Rectal smooth muscle tissue (tissue), 1 donor: Measurements from ENCODE around the gene KIF9.
"Not testable (repeated sequence)": the region's sequence is repeated elsewhere in the genome, so short reads cannot be mapped to it uniquely, and the experiment has no call there.

Experiments
- H3K27ac ChIP-seq: one replicate; pipeline ENCODE4 v1.7.0; 2013; ENCODE audit warnings: low read depth, low read length, inconsistent platforms
- H3K27me3 ChIP-seq: one replicate; pipeline ENCODE4 v1.7.0; 2013; ENCODE audit warnings: low read length; ENCODE audit not compliant: control insufficient read depth, insufficient read depth
- H3K36me3 ChIP-seq: one replicate; pipeline ENCODE4 v1.7.0; 2013; ENCODE audit warnings: low read length; ENCODE audit not compliant: control insufficient read depth, insufficient read depth
- H3K4me1 ChIP-seq: one replicate; pipeline ENCODE4 v1.7.0; 2013; ENCODE audit warnings: low read length; ENCODE audit not compliant: control insufficient read depth, insufficient read depth
- H3K4me3 ChIP-seq: one replicate; pipeline ENCODE4 v1.7.0; 2013; ENCODE audit warnings: low read length
- H3K9ac ChIP-seq: one replicate; pipeline ENCODE4 v1.7.0; 2013; ENCODE audit warnings: low read length

Gene KIF9

GRCh38 chr3:47261301-47261700, 21.3 kb downstream of the KIF9 start:
- Histone ChIP-seq H3K27me3 (peaks cover 2% of the 10 kb centered on the region), H3K4me1 (no peaks in the 10 kb centered on the region), H3K27ac (no peak overlapping the region), H3K4me3 (no peak overlapping the region), H3K36me3 (no peaks in the 10 kb centered on the region), H3K9ac (no peak overlapping the region)

GRCh38 chr3:47260605-47261004, 22.0 kb downstream of the KIF9 start:
- H3K27me3 ChIP-seq = peaks cover 2% of the 10 kb centered on the region
- no peaks in the 10 kb centered on the region for H3K4me1 ChIP-seq
- no peak overlapping the region for H3K4me3 ChIP-seq
- no peak overlapping the region for H3K9ac ChIP-seq
- no peak overlapping the region for H3K27ac ChIP-seq
- H3K36me3 ChIP-seq = no peaks in the 10 kb centered on the region

- H3K27ac ChIP-seq = no peak overlapping the region
- no peaks in the 10 kb centered on the region for H3K4me1 ChIP-seq
- H3K4me3 ChIP-seq = no peak overlapping the region
- no peak overlapping the region for H3K9ac ChIP-seq
- H3K27me3 ChIP-seq = no peaks in the 10 kb centered on the region
- no peaks in the 10 kb centered on the region for H3K36me3 ChIP-seq
These were observed 23.5 kb downstream of the KIF9 start for GRCh38 chr3:47259114-47259513.

GRCh38 chr3:47256331-47256730, 26.3 kb downstream of the KIF9 start:
- not testable (repeated sequence) for H3K36me3 ChIP-seq, H3K4me3 ChIP-seq, H3K27ac ChIP-seq, H3K27me3 ChIP-seq, H3K9ac ChIP-seq, H3K4me1 ChIP-seq

- Histone ChIP-seq H3K9ac (no peak overlapping the region), H3K4me3 (no peak overlapping the region), H3K4me1 (no peaks in the 10 kb centered on the region), H3K27ac (no peak overlapping the region), H3K36me3 (no peaks in the 10 kb centered on the region), H3K27me3 (no peaks in the 10 kb centered on the region)
These were observed 30.9 kb downstream of the KIF9 start for GRCh38 chr3:47251689-47252088.

GRCh38 chr3:47251085-47251484, 31.5 kb downstream of the KIF9 start:
- H3K36me3 ChIP-seq, H3K4me3 ChIP-seq, H3K27me3 ChIP-seq, H3K27ac ChIP-seq, H3K4me1 ChIP-seq, H3K9ac ChIP-seq: not testable (repeated sequence)

GRCh38 chr3:47250309-47251060, 32.1 kb downstream of the KIF9 start:
- Histone ChIP-seq H3K9ac (no peak overlapping the region), H3K36me3 (no peaks in the 10 kb centered on the region), H3K4me1 (no peaks in the 10 kb centered on the region), H3K4me3 (no peak overlapping the region), H3K27me3 (no peaks in the 10 kb centered on the region), H3K27ac (no peak overlapping the region)

GRCh38 chr3:47247131-47248064, 35.2 kb downstream of the KIF9 start:
- no peak overlapping the region for H3K4me3 ChIP-seq
- no peaks in the 10 kb centered on the region for H3K4me1 ChIP-seq
- H3K27me3 ChIP-seq = no peaks in the 10 kb centered on the region
- no peak overlapping the region for H3K27ac ChIP-seq
- H3K36me3 ChIP-seq = no peaks in the 10 kb centered on the region
- no peak overlapping the region for H3K9ac ChIP-seq

- Histone ChIP-seq H3K9ac (no peak overlapping the region), H3K36me3 (no peaks in the 10 kb centered on the region), H3K27ac (no peak overlapping the region), H3K4me3 (no peak overlapping the region), H3K4me1 (no peaks in the 10 kb centered on the region), H3K27me3 (no peaks in the 10 kb centered on the region)
These were observed 37.3 kb downstream of the KIF9 start for GRCh38 chr3:47245271-47245670.

- H3K27me3 ChIP-seq = no peaks in the 10 kb centered on the region
- no peak overlapping the region for H3K9ac ChIP-seq
- no peak overlapping the region for H3K4me3 ChIP-seq
- no peaks in the 10 kb centered on the region for H3K36me3 ChIP-seq
- H3K4me1 ChIP-seq = no peaks in the 10 kb centered on the region
- H3K27ac ChIP-seq = no peak overlapping the region
These were observed 38.0 kb downstream of the KIF9 start for GRCh38 chr3:47244531-47245100.

- Histone ChIP-seq H3K36me3 (no peaks in the 10 kb centered on the region), H3K27ac (no peak overlapping the region), H3K9ac (no peak overlapping the region), H3K4me3 (no peak overlapping the region), H3K27me3 (no peaks in the 10 kb centered on the region), H3K4me1 (no peaks in the 10 kb centered on the region)
These were observed 39.0 kb downstream of the KIF9 start for GRCh38 chr3:47243419-47244147.

GRCh38 chr3:47239929-47240328, 42.7 kb downstream of the KIF9 start:
- Histone ChIP-seq H3K4me1 (no peaks in the 10 kb centered on the region), H3K9ac (no peak overlapping the region), H3K27ac (no peak overlapping the region), H3K4me3 (no peak overlapping the region), H3K36me3 (no peaks in the 10 kb centered on the region), H3K27me3 (no peaks in the 10 kb centered on the region)
